IPS DF 6.9 (cell line): Measurements from ENCODE around the gene ONECUT1.

Source experiments
- DNase-seq: peaks from one replicate; pipeline ENCODE4 v3.0.0-alpha.2; 2013; ENCODE audit warnings: low read depth, low spot score
- H3K27ac ChIP-seq: one replicate; pipeline ENCODE4 v1.5.1; 2013; ENCODE audit warnings: low read length, control low read depth
- H3K27me3 ChIP-seq: 2 replicates; pipeline ENCODE4 v1.6.1; 2013; ENCODE audit warnings: mild to moderate bottlenecking, low read length; ENCODE audit not compliant: control insufficient read depth, insufficient read depth
- H3K36me3 ChIP-seq: 2 replicates; pipeline ENCODE4 v1.6.1; 2013; ENCODE audit warnings: low read length; ENCODE audit not compliant: control insufficient read depth, insufficient read depth
- H3K4me1 ChIP-seq: 2 replicates; pipeline ENCODE4 v1.6.1; 2013; ENCODE audit warnings: low read length; ENCODE audit not compliant: control insufficient read depth, insufficient read depth
- H3K4me3 ChIP-seq: 2 replicates; pipeline ENCODE4 v1.5.1; 2013; ENCODE audit warnings: mild to moderate bottlenecking, low read length
- H3K9me3 ChIP-seq: 2 replicates; pipeline ENCODE4 v1.6.1; 2013; ENCODE audit warnings: low read length, inconsistent platforms; ENCODE audit not compliant: control insufficient read depth, insufficient read depth
- WGBS: extraction: QIAGEN DNeasy Blood & Tissue Kit; methylation state at CpG from one replicate; pipeline ENCODE4 v1.1.7; 2013; ENCODE audit warnings: mixed read lengths, missing lambda C conversion rate; ENCODE audit not compliant: insufficient read length, insufficient coverage; 5-methylcytosine and 5-hydroxymethylcytosine counted together

The ONECUT1 gene

DNA sequence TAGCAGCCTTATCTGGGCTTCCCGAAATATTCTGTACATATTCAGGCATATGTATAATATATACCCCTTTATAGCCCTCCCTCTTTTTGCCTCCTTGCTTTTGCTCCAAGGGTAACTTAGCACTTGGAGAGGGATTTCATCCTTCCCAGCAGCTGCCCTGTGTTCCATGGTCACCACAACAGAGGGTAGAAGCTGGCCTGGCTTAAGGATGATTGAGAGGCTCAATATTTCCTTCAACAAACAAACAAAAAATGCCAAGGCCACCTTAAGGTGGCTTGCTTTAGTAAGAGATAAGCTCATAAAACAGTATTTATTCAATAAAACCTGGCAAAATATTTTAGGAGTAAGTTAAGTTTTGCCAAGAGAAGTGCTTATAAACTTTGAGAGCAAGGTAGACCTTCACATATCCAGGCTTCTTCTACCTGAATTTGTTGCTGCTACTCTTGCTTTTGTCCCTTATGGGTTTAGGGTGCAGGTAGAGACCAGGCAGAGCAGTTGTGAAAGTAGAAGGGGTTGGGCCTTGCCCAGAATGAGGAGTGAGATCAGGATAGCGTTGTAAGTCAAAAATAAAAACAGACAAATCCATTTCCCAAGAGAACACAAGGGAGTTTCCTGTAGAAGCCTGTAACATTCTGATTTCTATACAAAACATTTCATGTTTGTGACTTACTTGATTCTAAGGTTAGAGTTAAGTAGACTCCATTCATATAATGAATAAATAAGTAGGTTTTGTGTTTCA is 58.2 kb downstream of the ONECUT1 start:
- no peak overlapping the region for H3K4me3 ChIP-seq
- no peaks in the 10 kb centered on the region for H3K36me3 ChIP-seq
- no peak for DNase-seq
- no CpG with 5 or more reads among the region's 2 CpGs for WGBS
- H3K4me1 ChIP-seq = peaks cover 2% of the 10 kb centered on the region; the same call in 1 of the 2 replicates
- no peaks in the 10 kb centered on the region for H3K27me3 ChIP-seq
- H3K27ac ChIP-seq = no peak overlapping the region
- no peaks in the 10 kb centered on the region for H3K9me3 ChIP-seq

DNA sequence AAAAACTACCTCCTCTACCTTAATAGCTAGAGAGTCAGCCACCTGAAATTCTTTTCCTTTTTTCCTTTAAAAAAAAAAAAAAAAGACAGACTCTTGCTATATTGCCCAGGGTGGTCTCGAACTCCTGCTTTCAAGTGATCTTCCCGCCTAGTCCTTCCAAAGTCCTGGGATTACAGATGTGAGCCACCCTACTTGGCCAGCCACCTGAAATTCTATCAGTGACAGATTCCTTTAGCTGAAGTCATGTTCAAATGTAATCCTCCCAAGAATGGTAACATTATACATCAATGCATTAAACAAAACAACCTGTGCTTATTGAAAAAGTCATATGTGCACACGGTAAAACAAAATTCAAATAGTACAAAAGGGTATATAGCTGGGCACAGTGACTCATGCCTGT is 59.1 kb downstream of the ONECUT1 start:
- no peak for DNase-seq
- peaks cover 2% of the 10 kb centered on the region; the same call in 1 of the 2 replicates for H3K4me1 ChIP-seq
- H3K4me3 ChIP-seq = no peak overlapping the region
- no peaks in the 10 kb centered on the region for H3K36me3 ChIP-seq
- no CpG with 5 or more reads among the region's 3 CpGs for WGBS
- H3K27me3 ChIP-seq = no peaks in the 10 kb centered on the region
- H3K27ac ChIP-seq = no peak overlapping the region
- no peaks in the 10 kb centered on the region for H3K9me3 ChIP-seq

DNA sequence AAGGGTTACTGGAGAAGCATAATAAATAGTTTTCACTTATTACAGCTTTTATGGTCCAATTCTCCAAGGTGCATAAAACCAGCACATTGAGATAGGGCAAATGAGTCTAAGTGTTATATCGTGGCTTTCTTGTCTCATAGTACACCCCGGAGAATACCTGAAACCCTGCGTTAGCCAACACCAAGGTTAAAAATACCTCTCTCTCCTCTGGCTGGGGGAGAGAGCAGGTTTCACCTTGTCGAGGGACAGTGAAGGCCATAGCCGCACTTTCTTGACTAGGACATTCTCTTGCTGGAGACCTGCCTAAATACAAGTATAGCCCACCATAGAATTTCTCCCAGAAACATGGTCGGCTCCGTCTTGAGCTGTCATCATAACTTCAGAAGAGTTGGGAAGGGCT is 59.5 kb downstream of the ONECUT1 start:
- Histone ChIP-seq H3K9me3 (no peaks in the 10 kb centered on the region), H3K4me1 (peaks cover 2% of the 10 kb centered on the region; the same call in 1 of the 2 replicates), H3K27ac (no peak overlapping the region), H3K4me3 (no peak overlapping the region), H3K36me3 (no peaks in the 10 kb centered on the region), H3K27me3 (no peaks in the 10 kb centered on the region)
- DNase-seq = no peak
- WGBS = no CpG with 5 or more reads among the region's 7 CpGs

DNA sequence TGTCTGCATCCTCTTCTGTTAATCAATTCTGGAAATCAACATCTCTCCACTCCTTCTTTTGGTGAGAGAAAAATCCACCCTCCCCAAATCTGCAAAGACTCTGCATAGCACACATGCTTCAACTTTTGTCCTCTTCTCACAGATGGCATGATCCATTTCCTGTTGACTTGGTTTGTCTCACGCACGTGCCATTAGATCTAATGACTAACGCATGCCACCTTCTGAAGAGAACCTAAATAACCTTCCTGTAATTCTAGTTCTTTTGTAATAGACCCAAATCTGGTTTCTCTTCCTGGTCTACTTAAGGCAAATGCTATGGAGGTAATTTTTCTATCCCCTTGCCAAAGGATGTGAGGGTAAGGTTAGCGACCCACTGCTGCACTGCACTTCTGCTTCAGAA is 60.0 kb downstream of the ONECUT1 start:
- no CpG with 5 or more reads among the region's 4 CpGs for whole genome bisulfite sequencing
- Histone ChIP-seq H3K4me1 (peaks cover 2% of the 10 kb centered on the region; the same call in 1 of the 2 replicates), H3K27ac (no peak overlapping the region), H3K9me3 (no peaks in the 10 kb centered on the region), H3K36me3 (no peaks in the 10 kb centered on the region), H3K4me3 (no peak overlapping the region), H3K27me3 (no peaks in the 10 kb centered on the region)
- DNase-seq = no peak

DNA sequence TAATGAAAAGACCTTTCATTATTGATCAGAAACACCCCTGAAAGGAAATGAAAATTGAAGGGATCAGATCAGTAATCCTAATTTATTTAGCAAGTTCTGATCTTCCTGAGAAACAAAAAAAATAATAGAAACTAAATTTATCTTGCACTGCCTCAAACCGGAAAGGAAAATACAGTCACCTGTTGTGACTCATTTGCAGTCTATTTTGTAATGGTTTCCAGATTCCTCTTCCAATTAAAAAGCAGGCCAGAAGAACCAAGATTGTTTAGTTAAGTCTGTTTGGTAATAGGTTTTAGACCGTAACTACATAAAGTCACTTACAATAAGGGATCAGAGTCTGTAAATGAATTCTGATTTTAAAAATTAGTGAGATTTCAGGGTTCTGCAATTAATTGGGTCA is 61.2 kb downstream of the ONECUT1 start:
- no peak overlapping the region for H3K27ac ChIP-seq
- peaks cover 2% of the 10 kb centered on the region; the same call in 1 of the 2 replicates for H3K4me1 ChIP-seq
- no peak overlapping the region for H3K4me3 ChIP-seq
- no CpG with 5 or more reads among the region's 2 CpGs for WGBS
- DNase-seq = no peak
- no peaks in the 10 kb centered on the region for H3K36me3 ChIP-seq
- no peaks in the 10 kb centered on the region for H3K27me3 ChIP-seq
- no peaks in the 10 kb centered on the region for H3K9me3 ChIP-seq

DNA sequence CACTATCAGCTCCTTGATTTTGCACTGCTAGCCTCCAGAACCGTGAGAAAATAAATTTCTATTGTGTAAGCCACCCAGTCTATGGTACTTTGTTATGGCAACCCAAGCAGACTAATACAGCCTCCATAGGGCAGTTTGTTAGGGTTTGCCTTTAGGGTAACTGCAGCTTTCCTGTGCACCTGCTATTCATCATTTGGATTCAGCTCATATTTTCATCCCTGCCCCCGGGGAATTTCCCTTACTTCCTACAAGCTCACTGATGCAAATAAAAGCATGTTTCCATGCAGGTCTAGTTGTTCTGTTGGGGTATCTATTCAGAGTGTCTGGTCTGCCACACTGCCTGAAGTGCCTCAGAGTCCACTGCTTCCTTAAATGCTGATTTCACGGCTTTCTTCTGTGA is 62.3 kb downstream of the ONECUT1 start:
- no peak for DNase-seq

DNA sequence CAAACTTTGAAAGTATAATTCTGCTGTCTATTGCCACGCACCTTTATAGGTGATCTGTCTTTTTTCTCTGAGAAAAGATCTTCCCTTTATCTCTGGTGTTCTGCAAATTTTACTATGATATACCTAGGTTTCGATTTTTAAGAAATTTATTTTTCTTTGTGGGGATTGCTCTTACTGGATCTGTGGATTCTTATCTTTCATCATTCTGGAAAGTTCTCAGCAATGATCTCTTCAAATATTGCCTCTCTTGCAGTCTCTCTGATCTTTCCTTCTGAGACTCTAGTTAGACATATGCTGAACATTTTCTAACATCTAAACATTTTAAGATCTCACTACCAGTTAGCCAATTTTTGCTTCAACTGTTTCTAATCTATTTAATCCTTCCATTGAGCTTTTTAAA is 63.9 kb downstream of the ONECUT1 start:
- DNase-seq = no peak
- H3K9me3 ChIP-seq = no peaks in the 10 kb centered on the region
- no peak overlapping the region for H3K27ac ChIP-seq
- H3K4me1 ChIP-seq = no peaks in the 10 kb centered on the region
- WGBS = no CpG with 5 or more reads among the region's 2 CpGs
- no peaks in the 10 kb centered on the region for H3K27me3 ChIP-seq
- no peaks in the 10 kb centered on the region for H3K36me3 ChIP-seq
- no peak overlapping the region for H3K4me3 ChIP-seq

More for the DNA sequence above, 62.3 kb downstream of the ONECUT1 start:
- Histone ChIP-seq H3K4me1 (no peaks in the 10 kb centered on the region), H3K27ac (no peak overlapping the region), H3K4me3 (no peak overlapping the region), H3K36me3 (no peaks in the 10 kb centered on the region), H3K27me3 (no peaks in the 10 kb centered on the region), H3K9me3 (no peaks in the 10 kb centered on the region)
- no CpG with 5 or more reads among the region's 3 CpGs for WGBS

DNA sequence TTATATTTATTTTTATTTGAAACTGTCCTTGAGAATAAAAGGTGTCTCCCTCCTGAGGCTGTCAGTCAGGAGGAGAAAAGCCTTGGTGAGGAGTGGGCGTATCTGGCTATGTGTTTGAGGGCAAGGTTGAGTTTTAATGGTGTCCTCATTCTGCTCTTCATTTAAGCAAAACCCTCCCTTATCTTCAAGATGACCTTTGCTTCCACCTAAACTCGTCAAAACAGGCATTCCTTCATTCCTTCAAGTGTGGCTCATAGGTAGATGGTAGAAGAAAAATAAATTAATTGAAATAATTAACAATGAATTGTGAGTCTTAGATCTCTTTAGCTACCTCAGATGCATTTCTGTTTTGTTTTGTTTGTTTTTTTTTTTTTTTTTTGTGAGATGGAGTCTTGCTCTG is 71.6 kb downstream of the ONECUT1 start:
- H3K4me3 ChIP-seq = no peak overlapping the region
- no peaks in the 10 kb centered on the region for H3K9me3 ChIP-seq
- no peak overlapping the region for H3K27ac ChIP-seq
- 0 out of 2 replicates have a peak, but pooled peaks cover 1% of the 10 kb centered on the region for H3K4me1 ChIP-seq
- WGBS = no CpG with 5 or more reads among the region's 2 CpGs
- no peaks in the 10 kb centered on the region for H3K36me3 ChIP-seq
- no peak for DNase-seq
- no peaks in the 10 kb centered on the region for H3K27me3 ChIP-seq

DNA sequence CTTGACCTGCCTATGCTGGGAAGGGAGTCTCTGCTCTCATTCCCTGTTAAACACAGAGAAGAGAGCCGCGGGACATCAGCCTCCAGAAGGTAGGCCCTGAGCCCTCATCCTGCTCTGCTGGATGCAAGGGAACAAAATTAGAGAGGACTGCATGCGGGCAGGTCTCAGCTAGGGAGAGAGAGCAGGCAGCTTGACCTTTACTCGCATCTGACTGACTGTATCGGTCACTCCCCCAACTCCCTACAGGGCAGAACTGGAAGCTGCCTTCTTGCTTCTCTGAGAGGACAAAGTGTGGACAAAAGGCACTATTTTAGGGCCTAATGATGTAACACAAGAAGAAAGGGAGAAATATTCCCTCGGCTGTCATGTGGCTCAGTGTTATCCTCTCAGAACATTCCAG is 72.2 kb downstream of the ONECUT1 start:
- Histone ChIP-seq H3K4me3 (no peak overlapping the region), H3K27ac (no peak overlapping the region), H3K4me1 (0 out of 2 replicates have a peak, but pooled peaks cover 1% of the 10 kb centered on the region), H3K36me3 (no peaks in the 10 kb centered on the region), H3K9me3 (no peaks in the 10 kb centered on the region), H3K27me3 (no peaks in the 10 kb centered on the region)
- DNase-seq = no peak
- no CpG with 5 or more reads among the region's 6 CpGs for WGBS

DNA sequence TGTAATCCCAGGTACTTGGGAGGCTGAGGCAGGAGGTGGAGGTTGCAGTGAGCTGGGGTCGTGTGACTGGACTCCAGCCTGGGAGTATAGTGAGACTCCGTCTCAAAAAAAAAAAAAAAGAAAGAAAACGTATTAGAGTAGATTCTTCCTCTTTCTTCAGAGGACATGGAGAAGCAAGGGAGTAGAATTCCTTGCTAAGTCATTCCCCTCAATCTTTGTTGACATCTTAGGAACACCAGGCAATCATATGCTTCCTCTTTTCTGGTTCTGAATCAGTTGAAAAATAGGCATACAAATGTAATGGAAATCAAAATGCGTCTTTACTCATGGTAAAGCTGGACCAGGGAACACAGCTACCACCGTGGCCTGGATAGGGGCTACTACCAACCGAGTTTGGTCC is 72.7 kb downstream of the ONECUT1 start:
- H3K36me3 ChIP-seq = no peaks in the 10 kb centered on the region
- WGBS = no CpG with 5 or more reads among the region's 6 CpGs

DNA sequence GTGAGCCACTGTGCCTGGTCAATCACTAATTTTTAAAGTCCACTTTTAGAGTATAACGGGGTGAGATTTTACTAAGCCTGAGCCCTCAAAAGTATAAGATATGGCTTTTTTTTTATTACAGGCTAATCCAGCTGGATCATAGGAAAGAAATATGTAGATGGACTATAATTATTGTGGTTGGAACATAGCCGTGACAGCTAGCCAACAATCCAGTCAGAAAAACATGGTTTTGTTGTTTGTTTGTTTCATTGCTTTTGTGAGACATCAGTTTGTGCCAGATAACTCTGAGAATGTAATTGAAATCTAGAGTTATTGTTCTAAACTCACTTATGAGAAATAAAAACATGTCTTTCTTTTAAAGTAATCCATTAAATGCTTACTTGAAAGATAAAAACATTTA is 73.6 kb downstream of the ONECUT1 start:
- Histone ChIP-seq H3K9me3 (no peaks in the 10 kb centered on the region), H3K27ac (no peak overlapping the region), H3K36me3 (no peaks in the 10 kb centered on the region), H3K27me3 (no peaks in the 10 kb centered on the region), H3K4me1 (0 out of 2 replicates have a peak, but pooled peaks cover 1% of the 10 kb centered on the region), H3K4me3 (no peak overlapping the region)
- no CpG with 5 or more reads among the region's 2 CpGs for WGBS
- no peak for DNase-seq

More for the DNA sequence above, 72.7 kb downstream of the ONECUT1 start:
- Histone ChIP-seq H3K27ac (no peak overlapping the region), H3K27me3 (no peaks in the 10 kb centered on the region), H3K4me1 (0 out of 2 replicates have a peak, but pooled peaks cover 1% of the 10 kb centered on the region), H3K9me3 (no peaks in the 10 kb centered on the region), H3K4me3 (no peak overlapping the region)
- DNase-seq = no peak
